Gastrocnemius medialis (tissue), 4 donors: ENCODE data around the gene CAPN5.

Experiments
- CTCF ChIP-seq, 5 experiments: fragments of 450-650 bp in 3 of 5; fragments of 200-600 bp in 2 of 5; sonication (generic) in 2 of 5; IDR thresholded peaks in 4 of 5; conservative IDR thresholded peaks in 1 of 5; 1 replicate in 4 of 5; 2 replicates in 1 of 5; pipeline ENCODE4 v1.5.1; 2016 to 2019; ENCODE audit warnings: antibody characterized with exemption in 5 of 5, mild to moderate bottlenecking in 3 of 5, moderate library complexity in 3 of 5
- POLR2A ChIP-seq, 2 donors: fragments of 450-650 bp; IDR thresholded peaks; one replicate each; pipeline ENCODE4 v1.6.1; 2017; ENCODE audit warnings: antibody characterized with exemption in 2 of 2, mild to moderate bottlenecking in 2 of 2, moderate library complexity in 2 of 2

GRCh38 chr11:77155082-77155475 lies 88.3 kb downstream of the CAPN5 start:
- TF ChIP-seq POLR2A (IDR thresholded peaks at IDR 0.05) (no peak), CTCF (IDR thresholded peaks at IDR 0.05 in 4 of 5, conservative IDR thresholded peaks at IDR 0.05 in 1 of 5) (no peak)
